Lung (tissue), 12 donors: Measurements from ENCODE around the gene LDB2. TPM values are rescaled to one million over a fixed set of nuclear protein-coding genes. Genes with fewer than 3 reads are reported as not detected.

Experiments
- ATAC-seq: fragments of 200-7000 bp; cut with Tn5 transposase; one replicate; pipeline ENCODE4 v1.9.1; 2020; ENCODE audit warnings: moderate number of reproducible peaks; ENCODE audit not compliant: insufficient read depth, low FRiP score
- DNase-seq, 3 donors: peaks; one replicate each; pipeline ENCODE4 v3.0.0-alpha.2; 2013 to 2017
- H3K27ac ChIP-seq, 2 donors: one replicate each; pipeline ENCODE4 v1.5.1; 2013; ENCODE audit warnings: mild to moderate bottlenecking in 2 of 2, moderate library complexity in 2 of 2, control low read depth in 1 of 2, inconsistent platforms in 1 of 2, low read depth in 1 of 2, low read length in 1 of 2
- H3K27me3 ChIP-seq, 3 donors: one replicate each; pipeline ENCODE4 v1.5.1; 2013; ENCODE audit warnings: low read length in 2 of 3; ENCODE audit not compliant: control insufficient read depth in 3 of 3, insufficient read depth in 3 of 3
- H3K36me3 ChIP-seq, 4 donors: one replicate each; pipeline ENCODE4 v1.5.1; 2013; ENCODE audit warnings: low read length in 4 of 4, mild to moderate bottlenecking in 1 of 4, moderate library complexity in 1 of 4; ENCODE audit not compliant: control insufficient read depth in 4 of 4, insufficient read depth in 4 of 4
- H3K4me1 ChIP-seq, 5 donors: one replicate each; pipeline ENCODE4 v1.5.1; 2013; ENCODE audit warnings: low read length in 5 of 5, mild to moderate bottlenecking in 2 of 5, moderate library complexity in 1 of 5; ENCODE audit not compliant: control insufficient read depth in 5 of 5, insufficient read depth in 5 of 5
- H3K4me3 ChIP-seq: one replicate; pipeline ENCODE4 v1.5.1; 2013; ENCODE audit warnings: mild to moderate bottlenecking, control low read depth, moderate library complexity
- H3K9ac ChIP-seq, 2 donors: one replicate each; pipeline ENCODE4 v1.5.1; 2013; ENCODE audit warnings: low read length in 2 of 2, control low read depth in 1 of 2; ENCODE audit not compliant: insufficient read depth in 1 of 2
- H3K9me3 ChIP-seq, 4 donors: one replicate each; pipeline ENCODE4 v1.5.1; 2013; ENCODE audit warnings: low read length in 3 of 4, mild to moderate bottlenecking in 1 of 4, moderate library complexity in 1 of 4; ENCODE audit not compliant: control insufficient read depth in 4 of 4, insufficient read depth in 3 of 4
- CTCF ChIP-seq: IDR thresholded peaks from 2 replicates; pipeline ENCODE4 v1.5.1; 2012; ENCODE audit warnings: mild to moderate bottlenecking; ENCODE audit errors: control extremely low read depth, extremely low read depth
- WGBS, 2 donors: extraction: QIAGEN DNeasy Blood & Tissue Kit; methylation state at CpG; one replicate each; pipeline ENCODE4 v1.1.7; 2013; 5-methylcytosine and 5-hydroxymethylcytosine counted together
- polyA plus RNA-seq, 2 donors: library from polyadenylated mRNA; stranded (reverse); fragments of 200-250 nt; gene quantifications; one replicate each; pipeline ENCODE4 v1.2.1, GENCODE V29; 2013
- total RNA-seq, 2 donors: library from RNA; depleted of rRNA in 1 of 2; stranded (reverse); fragments of >200 nt in 1 of 2; gene quantifications; one replicate each; pipeline ENCODE4 v1.2.1, GENCODE V29; 2014 to 2021
- donor health status: control.
- donor health status: control.
- donor health status: Bipolar disorder and iron deficiency.
- donor health status: healthy.
- donor health status: DM: yes; HTN: yes; CAD: no.

Gene LDB2
- total and polyA plus RNA-seq, 4 donors, result 18.1 to 147 (median 46.1) TPM

GRCh38 chr4:16573739-16574138 lies 324.7 kb downstream of the LDB2 start:
- no peaks in the 10 kb centered on the region for H3K9me3 ChIP-seq
- H3K4me3 ChIP-seq, result no peak overlapping the region
- TF ChIP-seq CTCF, result no peak
- ATAC-seq (no peak), DNase-seq (peak; percentile 83 to 96 (median 95))
- 42 to 62% methylated on average over 5 of the region's 5 CpGs for WGBS, 2 donors
- peaks cover 0 to 3% (median 1%) of the 10 kb centered on the region in 4 donors for H3K36me3 ChIP-seq
- peak overlapping the region in 1 of 2 donors; percentile 20 for H3K27ac ChIP-seq
- H3K27me3 ChIP-seq, result no peaks in the 10 kb centered on the region
- no peak overlapping the region for H3K9ac ChIP-seq
- H3K4me1 ChIP-seq, result peaks cover 0 to 38% (median 9%) of the 10 kb centered on the region in 5 donors

GRCh38 chr4:16573206-16573605 lies 325.2 kb downstream of the LDB2 start:
- H3K9me3 ChIP-seq, result no peaks in the 10 kb centered on the region
- WGBS, 2 donors, result 86 to 87% methylated on average over 4 of the region's 4 CpGs
- no peak overlapping the region for H3K27ac ChIP-seq
- H3K9ac ChIP-seq, result no peak overlapping the region
- no peak for DNase-seq
- no peak for ATAC-seq
- no peak overlapping the region for H3K4me3 ChIP-seq
- no peak for TF ChIP-seq CTCF
- no peaks in the 10 kb centered on the region for H3K27me3 ChIP-seq
- H3K4me1 ChIP-seq, result peaks cover 0 to 38% (median 9%) of the 10 kb centered on the region in 5 donors
- peaks cover 0 to 2% (median 0%) of the 10 kb centered on the region in 4 donors for H3K36me3 ChIP-seq

- TF ChIP-seq CTCF, result no peak
Measured at GRCh38 chr4:16572631-16573030, 325.8 kb downstream of the LDB2 start.

GRCh38 chr4:16572161-16572560 lies 326.3 kb downstream of the LDB2 start:
- no peak for TF ChIP-seq CTCF
- DNase-seq (peak in 1 of 3 donors; percentile 41), ATAC-seq (no peak)
- Histone ChIP-seq H3K36me3 (peaks cover 0 to 2% (median 0%) of the 10 kb centered on the region in 4 donors), H3K27me3 (no peaks in the 10 kb centered on the region), H3K4me1 (peaks cover 0 to 38% (median 9%) of the 10 kb centered on the region in 5 donors), H3K9ac (no peak overlapping the region), H3K9me3 (no peaks in the 10 kb centered on the region), H3K27ac (no peak overlapping the region), H3K4me3 (no peak overlapping the region)
- WGBS, 2 donors, result 90 to 98% methylated on average over 3 of the region's 3 CpGs

More at GRCh38 chr4:16572631-16573030, 325.8 kb downstream of the LDB2 start:
- DNase-seq (peak in 2 of 3 donors; percentile 33 to 40), ATAC-seq (no peak)
- Histone ChIP-seq H3K9ac (no peak overlapping the region), H3K27ac (no peak overlapping the region), H3K9me3 (no peaks in the 10 kb centered on the region), H3K4me1 (peaks cover 0 to 38% (median 9%) of the 10 kb centered on the region in 5 donors), H3K4me3 (no peak overlapping the region), H3K27me3 (no peaks in the 10 kb centered on the region), H3K36me3 (peaks cover 0 to 2% (median 0%) of the 10 kb centered on the region in 4 donors)
- WGBS, 2 donors, result 87 to 92% methylated on average over 4 of the region's 4 CpGs
